ENCODE data around the gene GLA. TPM values are rescaled to one million over a fixed set of nuclear protein-coding genes. Genes with fewer than 3 reads are reported as not detected.

GLA gene
- total RNA-seq, 1 donor from 2014 or later, result 36.7 TPM

- DNase-seq (ENCODE audit: low spot score, unreplicated experiment), result no peak
- H3K4me3 Mint-ChIP-seq (ENCODE audit: low read depth), result no peak overlapping the region
- H3K4me1 Mint-ChIP-seq (ENCODE audit: low read depth), result no peaks in the 10 kb centered on the region
- peaks cover 10% of the 10 kb centered on the region for H3K36me3 Mint-ChIP-seq (ENCODE audit: insufficient read depth)
- peaks cover 8% of the 10 kb centered on the region for H3K9me3 Mint-ChIP-seq (ENCODE audit: low read depth)
- no peaks in the 10 kb centered on the region for H3K27me3 Mint-ChIP-seq
- H3K27ac Mint-ChIP-seq, result no peak overlapping the region
- TF ChIP-seq CTCF (IDR thresholded peaks at IDR 0.05; ENCODE audit: unreplicated experiment), result no peak
Observed at GRCh38 chrX:101398694-101399093, 9.0 kb downstream of the GLA start.

- no peak for TF ChIP-seq CTCF (IDR thresholded peaks at IDR 0.05; ENCODE audit: unreplicated experiment)
- H3K27ac Mint-ChIP-seq, result no peak overlapping the region
- no peaks in the 10 kb centered on the region for H3K4me1 Mint-ChIP-seq (ENCODE audit: low read depth)
- no peak overlapping the region for H3K4me3 Mint-ChIP-seq (ENCODE audit: low read depth)
- DNase-seq (ENCODE audit: low spot score, unreplicated experiment), result no peak
- H3K9me3 Mint-ChIP-seq (ENCODE audit: low read depth), result peaks cover 8% of the 10 kb centered on the region
- peaks cover 14% of the 10 kb centered on the region for H3K36me3 Mint-ChIP-seq (ENCODE audit: insufficient read depth)
- no peaks in the 10 kb centered on the region for H3K27me3 Mint-ChIP-seq
Observed at GRCh38 chrX:101397779-101398178, 9.9 kb downstream of the GLA start.

DNA sequence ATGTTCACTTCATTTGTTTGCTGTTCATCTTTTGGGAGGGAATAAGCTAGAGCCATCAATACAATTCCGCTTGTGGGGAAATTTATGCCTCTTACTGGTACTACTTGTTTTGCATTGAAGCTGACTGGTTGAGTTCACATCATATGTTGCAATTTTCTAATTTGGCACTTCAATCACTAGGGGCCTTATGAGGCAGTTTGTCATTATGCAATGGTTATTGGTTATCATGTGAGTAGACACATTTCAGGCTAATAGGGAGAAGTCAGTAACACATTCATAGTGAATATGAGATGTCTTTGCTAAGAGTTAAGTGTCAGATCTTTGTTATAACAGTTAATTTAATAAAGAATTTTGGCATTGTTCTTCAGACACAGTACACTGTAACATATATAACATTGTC, 11.9 kb downstream of the GLA start:
- H3K4me1 Mint-ChIP-seq (ENCODE audit: low read depth), result peaks cover 3% of the 10 kb centered on the region
- H3K9me3 Mint-ChIP-seq (ENCODE audit: low read depth), result peaks cover 4% of the 10 kb centered on the region
- DNase-seq (ENCODE audit: low spot score, unreplicated experiment), result no peak
- no peak overlapping the region for H3K27ac Mint-ChIP-seq
- no peaks in the 10 kb centered on the region for H3K27me3 Mint-ChIP-seq
- peaks cover 15% of the 10 kb centered on the region for H3K36me3 Mint-ChIP-seq (ENCODE audit: insufficient read depth)
- TF ChIP-seq CTCF (IDR thresholded peaks at IDR 0.05; ENCODE audit: unreplicated experiment), result no peak
- H3K4me3 Mint-ChIP-seq (ENCODE audit: low read depth), result no peak overlapping the region

- H3K27ac Mint-ChIP-seq, result no peak overlapping the region
- no peak for TF ChIP-seq CTCF (IDR thresholded peaks at IDR 0.05; ENCODE audit: unreplicated experiment)
- H3K36me3 Mint-ChIP-seq (ENCODE audit: insufficient read depth), result peaks cover 10% of the 10 kb centered on the region
- peaks cover 3% of the 10 kb centered on the region for H3K4me1 Mint-ChIP-seq (ENCODE audit: low read depth)
- no peak overlapping the region for H3K4me3 Mint-ChIP-seq (ENCODE audit: low read depth)
- peaks cover 3% of the 10 kb centered on the region for H3K9me3 Mint-ChIP-seq (ENCODE audit: low read depth)
- DNase-seq (ENCODE audit: low spot score, unreplicated experiment), result no peak
- no peaks in the 10 kb centered on the region for H3K27me3 Mint-ChIP-seq
Observed at GRCh38 chrX:101394372-101394771, 13.4 kb downstream of the GLA start.

DNA sequence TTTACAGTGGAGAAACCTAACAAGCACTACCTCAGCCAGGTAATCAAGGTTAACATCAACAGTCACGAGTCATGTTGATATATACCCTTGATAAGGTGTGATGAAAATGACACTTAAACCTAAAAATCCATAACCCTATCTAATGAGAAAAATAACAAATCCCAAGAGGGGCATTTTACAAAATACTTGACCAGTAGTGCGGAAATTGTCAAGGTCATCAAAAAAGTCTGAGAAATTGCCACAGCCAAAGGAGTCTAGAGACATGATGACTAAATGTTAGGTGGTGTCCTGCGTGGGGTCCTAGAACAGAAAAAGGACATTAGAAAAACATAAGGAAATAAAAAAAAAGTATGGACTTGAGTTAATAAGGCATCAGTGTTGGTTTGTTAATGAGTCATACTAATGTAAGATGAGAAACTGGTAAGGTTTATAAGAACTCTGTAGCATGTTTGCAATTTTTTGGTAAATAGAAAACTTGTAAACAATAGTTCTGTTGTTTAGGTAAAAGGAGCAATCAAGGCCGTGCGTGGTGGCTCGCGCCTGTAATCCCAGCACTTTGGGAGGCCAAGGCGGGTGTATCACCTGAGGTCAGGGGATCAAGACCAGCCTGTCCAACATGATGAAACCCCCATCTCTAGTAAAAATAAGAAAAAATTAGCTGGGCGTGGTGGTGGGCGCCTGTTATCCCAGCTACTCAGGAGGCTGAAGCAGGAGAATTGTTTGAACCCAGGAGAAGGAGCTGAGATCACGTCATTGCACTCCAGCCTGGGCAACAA, 14.0 kb downstream of the GLA start:
- no peaks in the 10 kb centered on the region for H3K27me3 Mint-ChIP-seq
- peak overlapping the region; percentile 29 for H3K27ac Mint-ChIP-seq
- H3K36me3 Mint-ChIP-seq (ENCODE audit: insufficient read depth), result peaks cover 9% of the 10 kb centered on the region
- TF ChIP-seq CTCF (IDR thresholded peaks at IDR 0.05; ENCODE audit: unreplicated experiment), result no peak
- H3K4me3 Mint-ChIP-seq (ENCODE audit: low read depth), result no peak overlapping the region
- peaks cover 3% of the 10 kb centered on the region for H3K4me1 Mint-ChIP-seq (ENCODE audit: low read depth)
- H3K9me3 Mint-ChIP-seq (ENCODE audit: low read depth), result peaks cover 3% of the 10 kb centered on the region
- DNase-seq (ENCODE audit: low spot score, unreplicated experiment), result no peak

Measured in progenitor cell of endocrine pancreas (in vitro differentiated cells).